Brain pericyte (primary cell): ENCODE measurements around the gene VCX3B.
"Not testable (repeated sequence)": the region's sequence is repeated elsewhere in the genome, so short reads cannot be mapped to it uniquely, and the experiment has no call there.

Source experiments
- DNase-seq: peaks from one replicate; pipeline ENCODE4 v3.0.0-alpha.2; 2012; ENCODE audit warnings: low read depth, low spot score

Gene VCX3B

GRCh38 chrX:8464530-8464929 lies at the start of gene VCX3B:
VCX3B (plus strand) TSS chrX:8464830; CDS start chrX:8465451, 621 bp downstream.
- DNase-seq: not testable (repeated sequence)

DNA sequence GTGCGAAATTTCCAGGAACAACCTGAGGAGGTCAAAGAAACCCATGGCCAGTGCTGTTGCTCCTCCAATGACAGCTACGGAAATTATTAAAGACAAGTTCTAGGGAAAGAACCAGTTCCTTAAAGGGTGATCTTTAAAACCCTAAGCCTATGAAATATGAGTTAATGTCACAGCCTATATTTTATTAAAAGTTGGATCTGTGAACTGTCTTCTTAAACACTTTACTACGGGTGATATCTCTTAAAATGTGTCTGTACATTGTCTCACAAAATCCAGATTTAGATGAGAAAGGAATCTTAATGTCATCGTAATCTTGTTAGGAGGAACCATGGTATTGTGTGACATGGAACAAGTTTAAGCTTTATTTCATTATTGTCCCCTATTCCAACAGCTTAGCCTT lies 46.3 kb upstream of the VCX3B start:
- no peak for DNase-seq

GRCh38 chrX:8424912-8425311 lies 39.7 kb upstream of the VCX3B start:
- DNase-seq: no peak

- no peak for DNase-seq
Measured at GRCh38 chrX:8429692-8430249, 34.9 kb upstream of the VCX3B start.

DNA sequence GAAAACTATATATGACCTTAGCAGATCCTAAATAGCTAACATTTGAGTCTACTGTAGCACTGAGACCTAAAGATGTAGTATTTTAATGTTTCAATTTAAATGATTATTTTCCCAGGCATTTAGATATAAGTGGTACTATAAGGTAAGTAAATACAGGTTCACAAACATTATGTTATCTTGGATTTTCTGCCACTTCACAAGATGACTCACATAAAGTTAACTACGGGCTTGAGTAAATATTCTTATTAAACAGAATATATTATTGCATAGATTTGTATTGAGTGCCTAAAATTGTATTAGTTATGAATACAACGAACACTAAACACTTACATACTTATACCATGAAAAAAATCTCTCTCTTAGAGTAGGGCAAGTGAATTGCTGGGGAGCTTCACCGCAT lies 34.2 kb upstream of the VCX3B start:
- DNase-seq: no peak

GRCh38 chrX:8432396-8432795 lies 32.2 kb upstream of the VCX3B start:
- DNase-seq: no peak

GRCh38 chrX:8433109-8434062 lies 31.2 kb upstream of the VCX3B start:
- no peak for DNase-seq

- no peak for DNase-seq
Measured at GRCh38 chrX:8447368-8447767, 17.3 kb upstream of the VCX3B start.

- not testable (repeated sequence) for DNase-seq
Measured at GRCh38 chrX:8452343-8452742, 12.3 kb upstream of the VCX3B start.

DNA sequence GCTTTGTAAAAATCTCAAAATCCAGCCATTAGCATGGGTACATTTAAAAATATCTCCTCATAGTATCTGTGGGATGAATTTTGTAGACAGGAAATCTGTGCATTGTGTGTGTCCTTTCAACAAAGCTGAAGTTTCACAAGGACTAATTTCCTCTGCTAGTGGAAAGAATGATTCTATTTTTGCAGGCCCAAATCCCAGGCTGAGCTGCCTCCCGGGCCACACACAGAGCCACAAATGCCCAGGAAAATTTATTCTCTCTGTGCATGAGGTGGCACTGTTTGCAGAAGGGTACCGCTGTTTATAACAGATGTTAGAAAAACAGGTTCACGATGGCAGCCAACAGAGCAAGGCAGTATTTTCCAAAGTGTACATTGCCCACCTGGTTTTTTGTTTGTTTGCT lies 11.0 kb upstream of the VCX3B start:
- DNase-seq: no peak

DNA sequence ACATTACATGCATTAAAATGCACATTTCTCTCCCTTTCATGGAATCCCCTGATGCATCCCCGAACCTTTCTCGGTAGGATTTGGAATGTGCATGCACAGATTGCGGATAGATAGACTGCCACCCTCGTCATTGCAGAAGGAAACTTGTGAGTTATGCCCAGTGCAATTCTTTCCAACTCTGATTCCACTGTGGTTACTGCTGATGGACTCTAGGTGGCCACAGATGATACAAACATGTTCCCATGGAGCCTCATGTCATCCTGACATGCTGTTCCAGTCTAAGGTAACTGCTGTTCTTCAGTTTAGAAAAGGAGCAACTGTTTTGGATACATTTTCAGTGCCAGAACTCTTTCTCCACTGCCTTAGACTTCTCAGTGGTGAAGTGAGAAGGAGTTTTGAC lies 9.1 kb upstream of the VCX3B start:
- no peak for DNase-seq

GRCh38 chrX:8462488-8462887 lies 2.1 kb upstream of the VCX3B start:
- DNase-seq: no peak

GRCh38 chrX:8484360-8484949 lies 19.8 kb downstream of the VCX3B start:
- DNase-seq: no peak

GRCh38 chrX:8495036-8495435 lies 30.4 kb downstream of the VCX3B start:
- not testable (repeated sequence) for DNase-seq

DNA sequence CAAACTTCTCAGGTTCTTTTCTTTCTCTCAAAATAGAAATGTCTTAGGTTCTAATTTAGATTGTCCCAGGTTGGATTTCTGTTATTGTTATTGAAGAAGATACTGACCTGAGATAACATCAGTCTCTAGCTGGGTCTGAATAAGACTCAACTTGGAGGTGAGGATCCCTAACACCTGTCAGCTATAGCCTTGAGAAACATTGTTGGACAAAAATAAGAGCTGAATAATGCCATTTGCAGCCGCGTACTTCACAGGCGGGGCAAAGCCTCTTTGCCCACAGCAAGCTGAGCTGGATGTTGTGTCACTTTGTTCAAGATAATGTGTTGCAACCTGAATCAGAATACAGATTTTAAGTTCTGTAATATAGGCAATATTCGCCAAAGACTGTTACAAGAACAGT lies 35.6 kb downstream of the VCX3B start:
- DNase-seq: no peak

DNA sequence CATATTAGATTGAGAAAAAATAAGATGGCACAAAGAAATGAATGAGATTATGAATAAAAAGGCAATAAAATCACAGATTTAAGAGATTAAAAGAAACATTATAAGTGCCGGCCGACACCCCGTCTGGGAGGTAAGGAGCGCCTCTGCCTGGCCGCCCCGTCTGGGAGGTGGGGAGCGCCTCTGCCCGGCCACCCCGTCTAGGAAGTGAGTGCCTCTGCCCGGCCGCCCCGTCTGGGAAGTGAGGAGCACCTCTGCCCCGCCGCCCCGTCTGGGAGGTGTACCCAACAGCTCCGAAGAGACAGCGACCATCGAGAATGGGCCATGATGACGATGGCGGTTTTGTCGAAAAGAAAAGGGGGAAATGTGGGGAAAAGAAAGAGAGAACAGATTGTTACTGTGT lies 37.5 kb downstream of the VCX3B start:
- DNase-seq: not testable (repeated sequence)

- no peak for DNase-seq
Measured at GRCh38 chrX:8504451-8504850, 39.8 kb downstream of the VCX3B start.
